BJ (cell line): Measurements from ENCODE around the gene GALNT7. TPM values are rescaled to one million over a fixed set of nuclear protein-coding genes. Genes with fewer than 3 reads are reported as not detected.
"Not testable (repeated sequence)": the region's sequence is repeated elsewhere in the genome, so short reads cannot be mapped to it uniquely, and the experiment has no call there.

ENCODE experiments used
- CTCF ChIA-PET: fragments of 350-600 bp; formaldehyde crosslinking; extraction: SDS; loops from one replicate; lab custom pipeline; 2021; ENCODE audit warnings: antibody characterized with exemption, inconsistent platforms; lab: Yijun Ruan, JAX
- POLR2A ChIA-PET: fragments of 300-600 bp; sonication (Branson Sonifier 250); formaldehyde crosslinking; extraction: SDS; loops from one replicate; lab custom pipeline; 2021; ENCODE audit warnings: antibody characterized with exemption; lab: Charles Lee
- DNase-seq: peaks from one replicate; pipeline ENCODE4 v3.0.0-alpha.2; 2011; ENCODE audit warnings: low read depth
- H3K27me3 ChIP-seq: 2 replicates; pipeline ENCODE4 v1.6.0; 2011; ENCODE audit warnings: low read length; ENCODE audit not compliant: control insufficient read depth, insufficient read depth
- H3K36me3 ChIP-seq: 2 replicates; pipeline ENCODE4 v1.5.1; 2011; ENCODE audit warnings: low read length; ENCODE audit not compliant: control insufficient read depth, insufficient read depth
- H3K4me3 ChIP-seq: 2 replicates; pipeline ENCODE4 v1.5.1; 2011; ENCODE audit warnings: low read depth, mild to moderate bottlenecking, control low read depth, low read length
- CTCF ChIP-seq: IDR thresholded peaks from 2 replicates; pipeline ENCODE4 v1.5.1; 2011; ENCODE audit warnings: low read depth, mild to moderate bottlenecking, control low read depth, inconsistent platforms, low read length, moderate library complexity; ENCODE audit not compliant: insufficient read depth
- polyA plus RNA-seq: library from polyadenylated mRNA; depleted of rRNA; stranded (reverse); fragments of >200 nt; gene quantifications from 2 replicates; pipeline ENCODE4 v1.2.3, GENCODE V29; 2011

Gene GALNT7
- polyA plus RNA-seq, 1 experiment: 6.3 TPM

- ChIA-PET POLR2A (no interaction called here), CTCF (interaction anchor here (1.6 kb wide), 1 partner anchor 17 kb away, joined by 4 read pairs; no protein-coding TSS in a partner anchor)
- DNase-seq: no peak
- TF ChIP-seq CTCF: no peak
- H3K36me3 ChIP-seq: no peaks in the 10 kb centered on the region
- no peak overlapping the region for H3K4me3 ChIP-seq
- H3K27me3 ChIP-seq: no peaks in the 10 kb centered on the region
These were observed 49.1 kb downstream of the GALNT7 start for GRCh38 chr4:173217727-173218126.

DNA sequence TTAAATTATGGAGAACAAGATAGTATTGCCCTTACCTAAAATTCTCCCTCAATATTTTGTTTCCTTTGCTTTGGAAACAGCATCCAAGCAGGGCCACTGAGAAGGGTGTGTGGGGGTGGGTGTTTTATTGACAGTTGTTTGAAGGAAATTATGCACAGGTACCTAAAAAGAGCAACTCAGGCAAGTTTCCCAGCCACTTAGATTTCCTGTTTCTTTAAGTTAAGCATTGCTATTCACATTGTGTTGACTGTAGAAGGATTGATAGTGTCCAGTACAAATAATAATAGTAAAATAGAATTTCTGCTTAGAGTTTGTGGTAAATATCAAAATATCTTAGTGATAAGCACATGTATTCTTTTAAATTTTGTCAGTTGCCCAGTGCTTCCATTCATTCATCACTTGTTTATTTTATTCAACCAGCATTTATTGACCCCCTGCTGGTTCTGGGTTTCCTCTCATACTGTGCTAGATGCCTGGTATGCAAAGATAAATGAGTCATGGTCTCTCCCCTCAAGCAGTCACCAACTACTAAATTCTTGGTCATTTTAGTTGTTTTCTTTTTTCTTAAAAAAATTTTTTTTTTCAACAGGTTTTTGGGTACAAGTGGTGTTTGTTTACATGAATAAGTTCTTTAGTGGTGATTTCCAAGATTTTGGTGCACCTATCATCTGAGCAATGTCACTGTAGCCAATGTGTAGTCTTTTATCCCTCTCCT lies 50.0 kb downstream of the GALNT7 start:
- Histone ChIP-seq H3K36me3 (no peaks in the 10 kb centered on the region), H3K27me3 (no peaks in the 10 kb centered on the region), H3K4me3 (no peak overlapping the region)
- POLR2A ChIA-PET: no interaction called here
- DNase-seq: peak; percentile 41
- no peak for TF ChIP-seq CTCF
- CTCF ChIA-PET: interaction anchor here (1.6 kb wide), 1 partner anchor 16 kb away, joined by 4 read pairs; no protein-coding TSS in a partner anchor

DNA sequence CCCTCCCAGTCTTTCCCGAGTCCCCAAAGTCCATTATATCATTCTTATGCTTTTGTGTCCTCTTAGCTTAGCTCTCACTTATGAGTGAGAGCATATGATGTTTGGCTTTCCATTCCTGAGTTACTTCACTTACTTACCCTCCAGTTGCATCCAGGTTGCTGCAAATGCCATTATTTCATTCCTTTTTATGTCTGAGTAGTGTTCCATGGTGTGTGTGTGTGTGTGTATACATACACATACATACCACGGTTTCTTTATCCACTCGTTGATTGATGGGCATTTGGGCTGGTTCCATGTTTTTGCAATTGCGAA lies 50.5 kb downstream of the GALNT7 start:
- H3K27me3 ChIP-seq, CTCF ChIA-PET, DNase-seq, POLR2A ChIA-PET, H3K36me3 ChIP-seq, H3K4me3 ChIP-seq: not testable (repeated sequence)

- Histone ChIP-seq H3K27me3 (no peaks in the 10 kb centered on the region), H3K36me3 (no peaks in the 10 kb centered on the region), H3K4me3 (no peak overlapping the region)
- ChIA-PET POLR2A (no interaction called here), CTCF (interaction anchor here (1.4 kb wide), 1 partner anchor 9 kb away, joined by 3 read pairs; no protein-coding TSS in a partner anchor)
- no peak for DNase-seq
- no peak for TF ChIP-seq CTCF
These were observed 55.1 kb downstream of the GALNT7 start for GRCh38 chr4:173223743-173224142.

GRCh38 chr4:173226401-173226888 lies 57.8 kb downstream of the GALNT7 start:
- no peak for TF ChIP-seq CTCF
- ChIA-PET CTCF (no interaction called here), POLR2A (no interaction called here)
- Histone ChIP-seq H3K36me3 (no peaks in the 10 kb centered on the region), H3K4me3 (no peak overlapping the region), H3K27me3 (no peaks in the 10 kb centered on the region)
- no peak for DNase-seq
